T-helper 2 cell treated with Interferon-gamma antibody and Interleukin-4, amounts not matched to agents 5 μg/mL and 100 μg/mL, for 36 hours (primary cell): ENCODE measurements around the gene CST9L.

Experiments used
- DNase-seq: peaks from one replicate; pipeline ENCODE4 v3.0.0; 2021; ENCODE audit warnings: low spot score
- H3K27ac Mint-ChIP-seq: one replicate; pipeline ENCODE4 v1.8.0; 2021; ENCODE audit warnings: mild to moderate bottlenecking, mixed read lengths
- H3K27me3 Mint-ChIP-seq: one replicate; pipeline ENCODE4 v1.8.0; 2021; ENCODE audit warnings: low read depth, mixed read lengths
- H3K36me3 Mint-ChIP-seq: one replicate; pipeline ENCODE4 v1.8.0; 2021; ENCODE audit warnings: low read depth, mixed read lengths
- H3K4me1 Mint-ChIP-seq: one replicate; pipeline ENCODE4 v1.8.0; 2021; ENCODE audit warnings: low read depth, mixed read lengths
- H3K4me3 Mint-ChIP-seq: one replicate; pipeline ENCODE4 v1.8.0; 2022; ENCODE audit warnings: mild to moderate bottlenecking, moderate library complexity, mixed read lengths
- H3K9me3 Mint-ChIP-seq: one replicate; pipeline ENCODE4 v1.8.0; 2021; ENCODE audit warnings: mixed read lengths

Gene CST9L

GRCh38 chr20:23547613-23548012, 20.7 kb downstream of the CST9L start:
- Mint-ChIP-seq H3K36me3 (no peaks in the 10 kb centered on the region), H3K4me1 (no peaks in the 10 kb centered on the region), H3K4me3 (no peak overlapping the region), H3K9me3 (no peaks in the 10 kb centered on the region), H3K27ac (no peak overlapping the region), H3K27me3 (no peaks in the 10 kb centered on the region)
- DNase-seq: no peak

- H3K27me3 Mint-ChIP-seq: no peaks in the 10 kb centered on the region
- no peaks in the 10 kb centered on the region for H3K4me1 Mint-ChIP-seq
- H3K4me3 Mint-ChIP-seq: no peak overlapping the region
- H3K9me3 Mint-ChIP-seq: no peaks in the 10 kb centered on the region
- H3K27ac Mint-ChIP-seq: no peak overlapping the region
- H3K36me3 Mint-ChIP-seq: no peaks in the 10 kb centered on the region
- no peak for DNase-seq
Observed at GRCh38 chr20:23546435-23547144, 21.7 kb downstream of the CST9L start.

- Mint-ChIP-seq H3K4me1 (no peaks in the 10 kb centered on the region), H3K27me3 (no peaks in the 10 kb centered on the region), H3K36me3 (no peaks in the 10 kb centered on the region), H3K27ac (no peak overlapping the region), H3K9me3 (no peaks in the 10 kb centered on the region), H3K4me3 (no peak overlapping the region)
- no peak for DNase-seq
Observed at GRCh38 chr20:23544133-23544532, 24.2 kb downstream of the CST9L start.

GRCh38 chr20:23542801-23543200, 25.5 kb downstream of the CST9L start:
- H3K27me3 Mint-ChIP-seq: no peaks in the 10 kb centered on the region
- H3K36me3 Mint-ChIP-seq: no peaks in the 10 kb centered on the region
- no peak overlapping the region for H3K27ac Mint-ChIP-seq
- no peak for DNase-seq
- no peaks in the 10 kb centered on the region for H3K4me1 Mint-ChIP-seq
- H3K9me3 Mint-ChIP-seq: no peaks in the 10 kb centered on the region
- H3K4me3 Mint-ChIP-seq: no peak overlapping the region

GRCh38 chr20:23541776-23542175, 26.5 kb downstream of the CST9L start:
- Mint-ChIP-seq H3K36me3 (no peaks in the 10 kb centered on the region), H3K4me1 (no peaks in the 10 kb centered on the region), H3K27ac (no peak overlapping the region), H3K27me3 (no peaks in the 10 kb centered on the region), H3K4me3 (no peak overlapping the region), H3K9me3 (no peaks in the 10 kb centered on the region)
- no peak for DNase-seq

- Mint-ChIP-seq H3K36me3 (no peaks in the 10 kb centered on the region), H3K4me3 (no peak overlapping the region), H3K4me1 (no peaks in the 10 kb centered on the region), H3K9me3 (no peaks in the 10 kb centered on the region), H3K27ac (no peak overlapping the region), H3K27me3 (no peaks in the 10 kb centered on the region)
- DNase-seq: no peak
Observed at GRCh38 chr20:23541330-23541729, 27.0 kb downstream of the CST9L start.

GRCh38 chr20:23540624-23541023, 27.7 kb downstream of the CST9L start:
- Mint-ChIP-seq H3K9me3 (no peaks in the 10 kb centered on the region), H3K27me3 (no peaks in the 10 kb centered on the region), H3K4me3 (no peak overlapping the region), H3K27ac (no peak overlapping the region), H3K4me1 (no peaks in the 10 kb centered on the region), H3K36me3 (no peaks in the 10 kb centered on the region)
- no peak for DNase-seq

GRCh38 chr20:23537030-23537429, 31.3 kb downstream of the CST9L start:
- no peaks in the 10 kb centered on the region for H3K36me3 Mint-ChIP-seq
- no peak overlapping the region for H3K4me3 Mint-ChIP-seq
- no peak for DNase-seq
- H3K9me3 Mint-ChIP-seq: no peaks in the 10 kb centered on the region
- H3K27me3 Mint-ChIP-seq: no peaks in the 10 kb centered on the region
- H3K4me1 Mint-ChIP-seq: no peaks in the 10 kb centered on the region
- no peak overlapping the region for H3K27ac Mint-ChIP-seq

- no peaks in the 10 kb centered on the region for H3K9me3 Mint-ChIP-seq
- DNase-seq: no peak
- no peaks in the 10 kb centered on the region for H3K36me3 Mint-ChIP-seq
- H3K4me1 Mint-ChIP-seq: no peaks in the 10 kb centered on the region
- H3K27me3 Mint-ChIP-seq: no peaks in the 10 kb centered on the region
- no peak overlapping the region for H3K27ac Mint-ChIP-seq
- H3K4me3 Mint-ChIP-seq: no peak overlapping the region
Observed at GRCh38 chr20:23536328-23536974, 31.8 kb downstream of the CST9L start.

GRCh38 chr20:23534801-23535593, 33.3 kb downstream of the CST9L start:
- Mint-ChIP-seq H3K4me3 (no peak overlapping the region), H3K27me3 (no peaks in the 10 kb centered on the region), H3K9me3 (no peaks in the 10 kb centered on the region), H3K4me1 (no peaks in the 10 kb centered on the region), H3K36me3 (no peaks in the 10 kb centered on the region), H3K27ac (no peak overlapping the region)
- no peak for DNase-seq

- no peak overlapping the region for H3K4me3 Mint-ChIP-seq
- no peaks in the 10 kb centered on the region for H3K36me3 Mint-ChIP-seq
- DNase-seq: no peak
- H3K27ac Mint-ChIP-seq: no peak overlapping the region
- peaks cover 8% of the 10 kb centered on the region for H3K9me3 Mint-ChIP-seq
- H3K4me1 Mint-ChIP-seq: no peaks in the 10 kb centered on the region
- no peaks in the 10 kb centered on the region for H3K27me3 Mint-ChIP-seq
Observed at GRCh38 chr20:23533161-23533560, 35.1 kb downstream of the CST9L start.

GRCh38 chr20:23532533-23532932, 35.8 kb downstream of the CST9L start:
- Mint-ChIP-seq H3K4me1 (no peaks in the 10 kb centered on the region), H3K4me3 (no peak overlapping the region), H3K27me3 (no peaks in the 10 kb centered on the region), H3K27ac (no peak overlapping the region), H3K9me3 (peaks cover 10% of the 10 kb centered on the region), H3K36me3 (no peaks in the 10 kb centered on the region)
- no peak for DNase-seq

- Mint-ChIP-seq H3K36me3 (no peaks in the 10 kb centered on the region), H3K9me3 (peaks cover 14% of the 10 kb centered on the region), H3K4me3 (no peak overlapping the region), H3K27me3 (no peaks in the 10 kb centered on the region), H3K27ac (no peak overlapping the region), H3K4me1 (no peaks in the 10 kb centered on the region)
- DNase-seq: no peak
Observed at GRCh38 chr20:23530937-23531567, 37.2 kb downstream of the CST9L start.

GRCh38 chr20:23528867-23529431, 39.3 kb downstream of the CST9L start:
- no peak overlapping the region for H3K27ac Mint-ChIP-seq
- H3K27me3 Mint-ChIP-seq: no peaks in the 10 kb centered on the region
- H3K9me3 Mint-ChIP-seq: peaks cover 14% of the 10 kb centered on the region
- H3K36me3 Mint-ChIP-seq: no peaks in the 10 kb centered on the region
- H3K4me3 Mint-ChIP-seq: no peak overlapping the region
- DNase-seq: no peak
- no peaks in the 10 kb centered on the region for H3K4me1 Mint-ChIP-seq
